ENCODE data around the gene SLC38A10. TPM values are rescaled to one million over a fixed set of nuclear protein-coding genes. Genes with fewer than 3 reads are reported as not detected.
A peak's percentile ranks its signal among the peaks of the same experiment; 100 is the strongest.

The SLC38A10 gene
- total and polyA plus RNA-seq, 2 of the 13 experiments (the other 11 are each of a cell fraction or from before 2014, with no cell fraction given) = 23.4 to 55.8 TPM

DNA sequence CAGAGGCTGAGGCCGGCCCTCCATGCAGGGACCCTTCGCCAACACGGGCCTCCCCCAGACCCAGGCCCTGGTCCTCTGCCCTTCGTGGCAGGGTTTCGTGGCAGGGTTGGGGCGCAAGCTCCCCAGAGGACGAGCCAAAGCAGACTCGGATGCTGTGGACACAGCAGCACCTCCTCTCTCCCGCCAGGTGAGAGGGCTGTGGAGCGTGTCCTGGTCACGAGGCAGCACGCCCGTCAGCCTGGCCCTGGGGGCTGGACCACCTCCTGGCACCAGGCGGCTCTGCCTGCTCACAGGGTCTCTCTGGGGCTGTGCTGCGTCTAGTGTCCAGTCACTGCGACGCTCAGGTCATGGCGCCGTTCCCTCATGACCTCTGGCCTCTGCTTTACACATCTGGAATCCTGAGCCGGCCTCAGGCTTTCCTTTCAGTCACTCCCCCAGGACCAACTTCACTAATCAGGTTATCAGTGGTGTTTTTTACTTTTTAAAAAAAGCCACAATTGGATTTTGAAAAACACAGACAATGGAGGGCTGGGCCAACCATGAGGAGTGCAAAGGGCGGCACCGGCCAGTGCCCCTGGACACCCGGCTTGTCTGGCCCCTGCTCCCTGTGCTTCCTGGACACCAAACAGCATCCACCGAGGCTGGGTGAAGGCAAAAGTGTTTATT lies 50.6 kb downstream of the SLC38A10 start (continued):
- no peak for TF ChIP-seq ZNF337 (CRISPR knock-in tag; IDR thresholded peaks at IDR 0.05; ENCODE audit: borderline replicate concordance, low read depth)
- no peak for TF ChIP-seq MAZ (IDR thresholded peaks at IDR 0.05; ENCODE audit: borderline replicate concordance, low read depth, low read length)
- no peak for TF ChIP-seq MAZ (CRISPR knock-in tag; IDR thresholded peaks at IDR 0.05; ENCODE audit: low read depth)
- TF ChIP-seq ZSCAN25 (CRISPR knock-in tag; IDR thresholded peaks at IDR 0.05) = no peak
- TF ChIP-seq SIX1 (CRISPR knock-in tag; IDR thresholded peaks at IDR 0.05; ENCODE audit: borderline replicate concordance) = no peak
- TF ChIP-seq, protein P1, sequence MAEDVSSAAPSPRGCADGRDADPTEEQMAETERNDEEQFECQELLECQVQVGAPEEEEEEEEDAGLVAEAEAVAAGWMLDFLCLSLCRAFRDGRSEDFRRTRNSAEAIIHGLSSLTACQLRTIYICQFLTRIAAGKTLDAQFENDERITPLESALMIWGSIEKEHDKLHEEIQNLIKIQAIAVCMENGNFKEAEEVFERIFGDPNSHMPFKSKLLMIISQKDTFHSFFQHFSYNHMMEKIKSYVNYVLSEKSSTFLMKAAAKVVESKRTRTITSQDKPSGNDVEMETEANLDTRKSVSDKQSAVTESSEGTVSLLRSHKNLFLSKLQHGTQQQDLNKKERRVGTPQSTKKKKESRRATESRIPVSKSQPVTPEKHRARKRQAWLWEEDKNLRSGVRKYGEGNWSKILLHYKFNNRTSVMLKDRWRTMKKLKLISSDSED (CRISPR knock-in tag; IDR thresholded peaks at IDR 0.05) = no peak
- TF ChIP-seq, protein P2, sequence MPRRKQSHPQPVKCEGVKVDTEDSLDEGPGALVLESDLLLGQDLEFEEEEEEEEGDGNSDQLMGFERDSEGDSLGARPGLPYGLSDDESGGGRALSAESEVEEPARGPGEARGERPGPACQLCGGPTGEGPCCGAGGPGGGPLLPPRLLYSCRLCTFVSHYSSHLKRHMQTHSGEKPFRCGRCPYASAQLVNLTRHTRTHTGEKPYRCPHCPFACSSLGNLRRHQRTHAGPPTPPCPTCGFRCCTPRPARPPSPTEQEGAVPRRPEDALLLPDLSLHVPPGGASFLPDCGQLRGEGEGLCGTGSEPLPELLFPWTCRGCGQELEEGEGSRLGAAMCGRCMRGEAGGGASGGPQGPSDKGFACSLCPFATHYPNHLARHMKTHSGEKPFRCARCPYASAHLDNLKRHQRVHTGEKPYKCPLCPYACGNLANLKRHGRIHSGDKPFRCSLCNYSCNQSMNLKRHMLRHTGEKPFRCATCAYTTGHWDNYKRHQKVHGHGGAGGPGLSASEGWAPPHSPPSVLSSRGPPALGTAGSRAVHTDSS (CRISPR knock-in tag; conservative IDR thresholded peaks at IDR 0.05) = 0 out of 2 replicates have a peak, but pooled peaks have one; percentile 76
- TF ChIP-seq HOXA7 (CRISPR knock-in tag; IDR thresholded peaks at IDR 0.05) = no peak
- no peak for TF ChIP-seq ATF7 (IDR thresholded peaks at IDR 0.05)
- no peak for TF ChIP-seq ATF7 (CRISPR knock-in tag; IDR thresholded peaks at IDR 0.05)
- TF ChIP-seq ZBTB8A (CRISPR knock-in tag; IDR thresholded peaks at IDR 0.05; ENCODE audit: borderline replicate concordance, low read depth) = no peak
- peak; percentile 31; the same call in 1 of the 2 replicates for TF ChIP-seq PITX1 (CRISPR knock-in tag; IDR thresholded peaks at IDR 0.05)
- 0 out of 2 replicates have a peak, but pooled peaks have one; percentile 66 for TF ChIP-seq ZBTB34 (CRISPR knock-in tag; IDR thresholded peaks at IDR 0.05)
- TF ChIP-seq HDAC6 (IDR thresholded peaks at IDR 0.05; ENCODE audit: low read depth, low read length) = no peak
- TF ChIP-seq FOXA1 (IDR thresholded peaks at IDR 0.05) = no peak
- TF ChIP-seq FOXA1 (CRISPR knock-in tag; IDR thresholded peaks at IDR 0.05) = no peak
- TF ChIP-seq, protein P3, sequence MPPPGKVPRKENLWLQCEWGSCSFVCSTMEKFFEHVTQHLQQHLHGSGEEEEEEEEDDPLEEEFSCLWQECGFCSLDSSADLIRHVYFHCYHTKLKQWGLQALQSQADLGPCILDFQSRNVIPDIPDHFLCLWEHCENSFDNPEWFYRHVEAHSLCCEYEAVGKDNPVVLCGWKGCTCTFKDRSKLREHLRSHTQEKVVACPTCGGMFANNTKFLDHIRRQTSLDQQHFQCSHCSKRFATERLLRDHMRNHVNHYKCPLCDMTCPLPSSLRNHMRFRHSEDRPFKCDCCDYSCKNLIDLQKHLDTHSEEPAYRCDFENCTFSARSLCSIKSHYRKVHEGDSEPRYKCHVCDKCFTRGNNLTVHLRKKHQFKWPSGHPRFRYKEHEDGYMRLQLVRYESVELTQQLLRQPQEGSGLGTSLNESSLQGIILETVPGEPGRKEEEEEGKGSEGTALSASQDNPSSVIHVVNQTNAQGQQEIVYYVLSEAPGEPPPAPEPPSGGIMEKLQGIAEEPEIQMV (CRISPR knock-in tag; IDR thresholded peaks at IDR 0.05; ENCODE audit: low read depth) = no peak
- TF ChIP-seq, protein P4, sequence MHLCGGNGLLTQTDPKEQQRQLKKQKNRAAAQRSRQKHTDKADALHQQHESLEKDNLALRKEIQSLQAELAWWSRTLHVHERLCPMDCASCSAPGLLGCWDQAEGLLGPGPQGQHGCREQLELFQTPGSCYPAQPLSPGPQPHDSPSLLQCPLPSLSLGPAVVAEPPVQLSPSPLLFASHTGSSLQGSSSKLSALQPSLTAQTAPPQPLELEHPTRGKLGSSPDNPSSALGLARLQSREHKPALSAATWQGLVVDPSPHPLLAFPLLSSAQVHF (CRISPR knock-in tag; IDR thresholded peaks at IDR 0.05) = no peak
- no peak for TF ChIP-seq TGIF2 (CRISPR knock-in tag; IDR thresholded peaks at IDR 0.05)
- no peak for TF ChIP-seq ASH2L (IDR thresholded peaks at IDR 0.05; ENCODE audit: insufficient read length, low read depth, low read length)
- TF ChIP-seq ZNF841 (CRISPR knock-in tag; IDR thresholded peaks at IDR 0.05; ENCODE audit: borderline replicate concordance) = no peak
- TF ChIP-seq NAIF1 (CRISPR knock-in tag; IDR thresholded peaks at IDR 0.05; ENCODE audit: borderline replicate concordance) = no peak
- TF ChIP-seq NPAS2 (CRISPR knock-in tag; IDR thresholded peaks at IDR 0.05; ENCODE audit: borderline replicate concordance) = no peak
- TF ChIP-seq KDM3A (CRISPR knock-in tag; IDR thresholded peaks at IDR 0.05; ENCODE audit: low read depth) = no peak

Data from HepG2 (cell line).